Neutrophil (primary cell): ENCODE results near the gene STRA6.

Experiments used
- H3K27ac ChIP-seq: fragments of 200-600 bp; sonication (generic); 2 replicates; pipeline ENCODE4 v1.5.1; 2016; ENCODE audit warnings: mild to moderate bottlenecking, moderate library complexity
- H3K27me3 ChIP-seq: fragments of 200-600 bp; sonication (generic); 2 replicates; pipeline ENCODE4 v1.6.0; 2016; ENCODE audit warnings: mild to moderate bottlenecking
- H3K36me3 ChIP-seq: fragments of 200-600 bp; sonication (generic); 2 replicates; pipeline ENCODE4 v1.5.1; 2017
- H3K4me1 ChIP-seq, 2 experiments: fragments of 200-600 bp in 1 of 2; sonication (generic) in 1 of 2; 1 replicate in 1 of 2; 2 replicates in 1 of 2; pipeline versions ENCODE4 v1.5.1 to v1.6.1; 2013 to 2016; ENCODE audit warnings: low read depth in 1 of 2, low read length in 1 of 2, mild to moderate bottlenecking in 1 of 2, moderate library complexity in 1 of 2; ENCODE audit not compliant: control insufficient read depth in 1 of 2, insufficient read depth in 1 of 2
- H3K4me3 ChIP-seq, 2 experiments: fragments of 200-600 bp in 1 of 2; sonication (generic) in 1 of 2; 1 replicate in 1 of 2; 2 replicates in 1 of 2; pipeline ENCODE4 v1.5.1; 2013 to 2016; ENCODE audit warnings: low read depth in 1 of 2, low read length in 1 of 2, mild to moderate bottlenecking in 1 of 2, moderate library complexity in 1 of 2
- H3K9me3 ChIP-seq: fragments of 200-600 bp; sonication (generic); 2 replicates; pipeline ENCODE4 v1.5.1; 2016
- TF ChIP-seq, protein P1 (sequence below): fragments of 200-600 bp; sonication (generic); IDR thresholded peaks from 2 replicates; pipeline ENCODE4 v1.5.1; 2016; ENCODE audit warnings: antibody characterized with exemption

Gene STRA6

DNA sequence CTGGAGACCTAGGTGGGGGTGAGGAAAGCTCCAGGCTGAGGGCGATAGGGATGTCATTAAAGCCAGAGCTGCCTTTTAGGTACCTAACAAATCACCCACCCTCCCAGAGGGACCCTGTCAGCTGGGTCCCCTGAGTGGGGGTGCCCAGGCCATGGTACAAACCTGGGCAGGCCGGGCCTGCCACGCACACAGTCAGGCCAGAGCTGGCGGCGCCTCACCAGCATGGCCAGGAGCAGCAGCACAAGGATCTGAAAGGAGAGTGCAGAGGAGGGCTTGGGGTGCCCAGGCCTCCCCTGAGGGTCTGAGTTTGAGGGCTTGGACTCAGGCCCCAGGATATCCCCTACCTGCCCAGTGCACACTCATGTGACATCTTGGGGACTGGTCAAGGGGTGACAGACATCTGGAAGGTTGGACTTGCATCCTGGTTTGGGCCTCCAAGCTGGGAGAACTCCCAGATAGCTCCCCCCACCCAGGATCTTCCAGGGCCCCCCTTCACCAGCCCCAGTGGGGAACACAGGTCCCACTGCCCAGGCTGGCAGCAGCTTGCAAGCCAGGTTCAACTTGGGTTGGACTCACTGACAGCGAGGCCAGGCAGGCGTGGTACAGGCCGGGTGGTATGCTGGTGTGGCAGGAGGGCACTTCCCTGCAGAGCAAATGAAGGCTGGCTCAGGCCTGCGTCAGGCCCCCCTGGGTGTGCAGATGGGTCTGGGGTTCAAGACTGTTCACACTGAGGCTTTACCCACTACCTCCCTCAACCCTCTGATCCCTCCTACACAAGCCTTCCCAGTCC lies 5.2 kb downstream of the STRA6 start:
- no peak overlapping the region for H3K4me3 ChIP-seq
- no peak overlapping the region for H3K27ac ChIP-seq
- H3K4me1 ChIP-seq: no peaks in the 10 kb centered on the region
- TF ChIP-seq, protein P1, sequence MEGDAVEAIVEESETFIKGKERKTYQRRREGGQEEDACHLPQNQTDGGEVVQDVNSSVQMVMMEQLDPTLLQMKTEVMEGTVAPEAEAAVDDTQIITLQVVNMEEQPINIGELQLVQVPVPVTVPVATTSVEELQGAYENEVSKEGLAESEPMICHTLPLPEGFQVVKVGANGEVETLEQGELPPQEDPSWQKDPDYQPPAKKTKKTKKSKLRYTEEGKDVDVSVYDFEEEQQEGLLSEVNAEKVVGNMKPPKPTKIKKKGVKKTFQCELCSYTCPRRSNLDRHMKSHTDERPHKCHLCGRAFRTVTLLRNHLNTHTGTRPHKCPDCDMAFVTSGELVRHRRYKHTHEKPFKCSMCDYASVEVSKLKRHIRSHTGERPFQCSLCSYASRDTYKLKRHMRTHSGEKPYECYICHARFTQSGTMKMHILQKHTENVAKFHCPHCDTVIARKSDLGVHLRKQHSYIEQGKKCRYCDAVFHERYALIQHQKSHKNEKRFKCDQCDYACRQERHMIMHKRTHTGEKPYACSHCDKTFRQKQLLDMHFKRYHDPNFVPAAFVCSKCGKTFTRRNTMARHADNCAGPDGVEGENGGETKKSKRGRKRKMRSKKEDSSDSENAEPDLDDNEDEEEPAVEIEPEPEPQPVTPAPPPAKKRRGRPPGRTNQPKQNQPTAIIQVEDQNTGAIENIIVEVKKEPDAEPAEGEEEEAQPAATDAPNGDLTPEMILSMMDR: no peak
- no peaks in the 10 kb centered on the region for H3K9me3 ChIP-seq
- H3K36me3 ChIP-seq: no peaks in the 10 kb centered on the region
- H3K27me3 ChIP-seq: peaks cover 2% of the 10 kb centered on the region

DNA sequence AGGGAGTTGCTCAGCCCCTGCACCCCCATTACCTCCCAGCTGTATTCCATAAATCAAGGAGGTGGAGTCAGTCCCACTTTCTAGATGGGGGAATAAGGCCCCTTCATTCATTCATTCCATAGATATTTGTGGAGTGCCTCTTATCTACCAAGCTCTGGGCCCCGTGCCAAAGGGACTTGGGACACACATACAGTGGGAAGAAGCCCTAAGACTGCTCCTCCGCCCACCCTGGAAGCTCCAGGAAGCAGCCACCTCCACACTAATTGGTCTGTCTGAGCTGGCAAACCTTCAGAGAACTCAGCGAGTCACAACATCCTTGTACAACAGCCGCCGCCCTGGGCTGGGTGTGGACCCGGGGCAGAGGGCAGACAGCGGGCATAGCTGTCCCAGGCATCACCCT lies 6.4 kb downstream of the STRA6 start:
- H3K4me3 ChIP-seq: no peak overlapping the region
- H3K9me3 ChIP-seq: no peaks in the 10 kb centered on the region
- H3K27me3 ChIP-seq: no peaks in the 10 kb centered on the region
- no peaks in the 10 kb centered on the region for H3K4me1 ChIP-seq
- H3K27ac ChIP-seq: no peak overlapping the region
- TF ChIP-seq, protein P1: no peak
- H3K36me3 ChIP-seq: no peaks in the 10 kb centered on the region

DNA sequence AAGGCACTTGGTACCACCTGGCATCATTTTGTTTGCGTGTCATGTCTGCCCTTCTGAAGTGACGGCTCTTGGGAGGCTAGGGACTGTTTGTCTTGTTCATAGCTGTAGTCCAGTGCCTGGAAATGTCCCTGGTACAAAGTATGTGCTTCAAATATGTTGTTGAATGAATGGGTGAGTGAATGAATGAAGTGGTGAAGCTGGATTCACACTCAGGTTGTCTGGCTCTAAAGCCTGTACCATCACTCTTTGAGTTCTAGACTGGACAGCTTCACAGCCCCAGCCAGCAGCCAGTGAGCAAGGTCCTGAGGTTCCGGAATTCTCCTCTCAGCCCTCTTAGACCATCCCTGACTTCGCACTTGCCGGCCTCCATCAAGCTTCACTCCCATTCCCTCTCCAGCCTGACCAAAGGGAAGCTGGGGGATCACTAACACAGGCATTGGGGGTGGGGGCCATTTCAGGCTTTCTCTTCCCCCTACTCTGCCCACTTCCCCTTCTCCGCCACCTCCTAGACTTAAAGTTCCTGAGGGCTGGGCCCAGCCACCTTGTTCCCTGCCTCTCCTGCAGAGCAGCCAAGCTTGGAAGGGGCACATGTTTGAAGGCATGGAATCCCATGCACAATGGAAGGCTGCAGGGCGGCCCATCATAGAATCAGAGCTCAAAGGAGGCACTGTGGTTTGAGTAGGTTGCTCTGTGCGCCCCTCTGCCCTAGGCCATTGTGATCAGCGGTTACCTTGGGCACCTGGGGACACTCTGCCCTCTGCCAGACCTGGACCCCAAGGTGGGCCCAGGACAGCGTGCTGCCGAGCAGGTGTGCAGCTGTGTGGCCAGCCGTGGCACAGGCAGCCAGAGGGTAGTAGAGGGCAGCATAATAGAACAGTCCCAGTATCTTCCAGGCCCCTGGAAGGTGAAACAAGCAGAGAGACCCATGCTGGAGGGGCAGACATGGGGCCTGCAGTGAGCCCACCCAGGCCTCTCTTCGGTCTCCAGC lies 7.7 kb downstream of the STRA6 start:
- Histone ChIP-seq H3K4me3 (no peak overlapping the region), H3K27ac (no peak overlapping the region), H3K36me3 (no peaks in the 10 kb centered on the region), H3K9me3 (no peaks in the 10 kb centered on the region), H3K4me1 (no peaks in the 10 kb centered on the region), H3K27me3 (no peaks in the 10 kb centered on the region)
- TF ChIP-seq, protein P1: no peak

DNA sequence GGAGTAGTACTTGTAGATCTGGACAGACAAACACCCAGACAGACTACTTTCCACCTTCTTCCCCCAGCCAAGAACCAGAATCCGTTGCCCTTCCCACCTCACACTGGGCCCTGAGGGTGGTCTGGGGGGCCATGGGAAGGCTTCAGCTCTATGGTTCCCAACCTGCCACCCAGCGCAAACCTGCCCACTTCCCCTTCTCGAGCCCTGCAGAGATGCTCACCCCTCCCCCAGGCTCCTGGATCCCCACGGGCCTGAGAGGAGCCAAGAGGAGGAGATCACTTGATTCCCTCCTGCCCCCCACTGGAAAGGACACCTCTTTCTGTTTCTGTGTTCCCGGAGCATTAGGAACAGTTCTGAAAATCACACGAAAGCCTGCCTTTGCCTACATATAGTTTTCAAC lies 8.7 kb downstream of the STRA6 start:
- no peak overlapping the region for H3K27ac ChIP-seq

DNA sequence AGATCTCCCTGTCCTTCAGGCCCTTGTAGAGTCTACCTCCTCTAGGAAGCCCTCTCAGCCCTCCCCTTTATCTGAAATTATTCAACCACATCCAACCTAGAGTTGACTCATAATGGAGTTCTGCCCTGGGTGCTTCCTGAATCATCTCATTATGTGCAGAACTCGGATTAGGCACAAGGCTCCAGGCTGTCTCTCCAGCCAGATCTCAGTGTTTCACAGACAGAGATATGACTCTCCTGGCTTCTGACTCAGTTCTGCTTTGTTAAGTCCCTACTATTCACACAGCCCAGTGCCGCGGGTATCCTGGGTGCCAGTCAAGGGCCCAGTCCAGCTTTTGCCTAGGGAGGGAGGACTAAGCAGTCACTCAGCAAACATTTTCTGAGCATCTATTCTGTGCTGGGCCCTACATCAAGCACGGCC lies 9.3 kb downstream of the STRA6 start:
- no peak overlapping the region for H3K27ac ChIP-seq

More for the DNA sequence above, 8.7 kb downstream of the STRA6 start:
- Histone ChIP-seq H3K9me3 (no peaks in the 10 kb centered on the region), H3K27me3 (no peaks in the 10 kb centered on the region), H3K4me3 (no peak overlapping the region), H3K4me1 (no peaks in the 10 kb centered on the region), H3K36me3 (no peaks in the 10 kb centered on the region)
- TF ChIP-seq, protein P1: no peak

More for the DNA sequence above, 9.3 kb downstream of the STRA6 start:
- H3K4me1 ChIP-seq: no peaks in the 10 kb centered on the region
- no peaks in the 10 kb centered on the region for H3K9me3 ChIP-seq
- no peaks in the 10 kb centered on the region for H3K36me3 ChIP-seq
- TF ChIP-seq, protein P1: no peak
- no peaks in the 10 kb centered on the region for H3K27me3 ChIP-seq
- H3K4me3 ChIP-seq: no peak overlapping the region
